ENCODE results near the gene MOSMO. TPM values are rescaled to one million over a fixed set of nuclear protein-coding genes. Genes with fewer than 3 reads are reported as not detected.

MOSMO gene
- total and polyA plus RNA-seq, 2 donors (not counting 3 experiments of a cell fraction or from before 2014, with no cell fraction given): 15.9 to 22.0 TPM

DNA sequence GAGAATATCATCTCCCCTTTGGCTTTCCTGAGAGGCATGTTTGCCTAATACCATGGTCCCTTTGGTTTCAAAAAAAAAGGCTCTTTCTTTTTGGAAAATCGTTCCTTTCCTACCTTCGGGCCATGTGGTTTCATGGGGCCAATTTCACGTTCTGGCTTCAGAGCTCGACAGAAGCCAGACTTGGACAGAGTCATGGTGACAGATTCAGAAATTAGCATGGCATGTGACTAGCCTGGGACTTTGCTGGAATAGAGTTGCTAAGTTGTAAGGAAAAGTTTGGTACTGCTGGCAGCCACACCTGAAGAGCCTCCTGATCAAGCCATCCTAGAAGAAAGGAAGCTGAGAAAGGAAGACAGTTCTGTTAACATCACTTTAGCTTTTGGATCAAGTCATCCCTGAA lies 82.0 kb downstream of the MOSMO start:
- Histone ChIP-seq H2AFZ (ENCODE audit: low read depth, low read length) (no peak overlapping the region), H3K79me2 (ENCODE audit: control insufficient read depth, insufficient read depth, low read length) (no peaks in the 10 kb centered on the region), H3K36me3 (ENCODE audit: control insufficient read depth in 2 of 2, extremely low read depth in 1 of 2, insufficient read depth in 2 of 2, low read length in 2 of 2) (no peaks in the 10 kb centered on the region), H4K20me1 (replicated peaks; ENCODE audit: control insufficient read depth, extremely low read depth, insufficient read depth, low read length) (no peaks in the 10 kb centered on the region), H3K27me3 (ENCODE audit: control insufficient read depth in 2 of 2, insufficient read depth in 2 of 2, low read length in 2 of 2) (no peaks in the 10 kb centered on the region), H3K9me1 (replicated peaks; ENCODE audit: control insufficient read depth, extremely low read depth, insufficient read depth, low read length) (no peaks in the 10 kb centered on the region), H3K4me3 (replicated peaks in 1 of 3; ENCODE audit: insufficient read depth in 1 of 3, low read depth in 1 of 3, low read length in 3 of 3) (no peak overlapping the region), H3K27ac (ENCODE audit: insufficient read depth, low read depth, low read length) (no peak overlapping the region), H3K9ac (replicated peaks; ENCODE audit: extremely low read depth, insufficient read depth, low read length) (no peak overlapping the region), H3K9me3 (replicated peaks; ENCODE audit: control insufficient read depth, insufficient read depth, low read length) (no peaks in the 10 kb centered on the region), H3K4me1 (ENCODE audit: control insufficient read depth, extremely low read depth, insufficient read depth, low read length) (no peaks in the 10 kb centered on the region), H3K4me2 (ENCODE audit: insufficient read depth, low read length) (no peak overlapping the region)
- intact Hi-C loops (cut with micrococcal nuclease): no loop called here
- TF ChIP-seq POLR2A (IDR thresholded peaks at IDR 0.05; ENCODE audit: low read depth, low read length) (no peak), MYC (IDR thresholded peaks at IDR 0.05; ENCODE audit: low read depth, low read length) (no peak), FOS (IDR thresholded peaks at IDR 0.05; ENCODE audit: borderline replicate concordance, insufficient read depth, low read length) (no peak), MAX (IDR thresholded peaks at IDR 0.05; ENCODE audit: insufficient read depth, insufficient read length) (no peak), POLR2AphosphoS5 (IDR thresholded peaks at IDR 0.05; ENCODE audit: insufficient read depth, low read depth, low read length) (no peak), JUN (IDR thresholded peaks at IDR 0.05; ENCODE audit: borderline replicate concordance, insufficient read depth, insufficient read length, low read depth) (no peak), GATA2 (IDR thresholded peaks at IDR 0.05; ENCODE audit: insufficient read depth, insufficient read length, low read depth, low read length) (no peak), EZH2 (IDR thresholded peaks at IDR 0.05; ENCODE audit: borderline replicate concordance, low read depth, low read length, severe bottlenecking) (no peak)
- TF ChIP-seq, protein P1, sequence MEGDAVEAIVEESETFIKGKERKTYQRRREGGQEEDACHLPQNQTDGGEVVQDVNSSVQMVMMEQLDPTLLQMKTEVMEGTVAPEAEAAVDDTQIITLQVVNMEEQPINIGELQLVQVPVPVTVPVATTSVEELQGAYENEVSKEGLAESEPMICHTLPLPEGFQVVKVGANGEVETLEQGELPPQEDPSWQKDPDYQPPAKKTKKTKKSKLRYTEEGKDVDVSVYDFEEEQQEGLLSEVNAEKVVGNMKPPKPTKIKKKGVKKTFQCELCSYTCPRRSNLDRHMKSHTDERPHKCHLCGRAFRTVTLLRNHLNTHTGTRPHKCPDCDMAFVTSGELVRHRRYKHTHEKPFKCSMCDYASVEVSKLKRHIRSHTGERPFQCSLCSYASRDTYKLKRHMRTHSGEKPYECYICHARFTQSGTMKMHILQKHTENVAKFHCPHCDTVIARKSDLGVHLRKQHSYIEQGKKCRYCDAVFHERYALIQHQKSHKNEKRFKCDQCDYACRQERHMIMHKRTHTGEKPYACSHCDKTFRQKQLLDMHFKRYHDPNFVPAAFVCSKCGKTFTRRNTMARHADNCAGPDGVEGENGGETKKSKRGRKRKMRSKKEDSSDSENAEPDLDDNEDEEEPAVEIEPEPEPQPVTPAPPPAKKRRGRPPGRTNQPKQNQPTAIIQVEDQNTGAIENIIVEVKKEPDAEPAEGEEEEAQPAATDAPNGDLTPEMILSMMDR (IDR thresholded peaks at IDR 0.05; ENCODE audit: extremely low read depth in 1 of 2, insufficient read depth in 1 of 2, low read depth in 1 of 2, low read length in 2 of 2): no peak
- FAIRE-seq (no peak), DNase-seq (ENCODE audit: low read depth, low spot score) (no peak)
- POLR2A ChIA-PET: no interaction called here
- CTCF ChIA-PET: interaction anchor here (1.2 to 3.3 kb wide), 4 partner anchors 9 to 99 kb away, joined by 5 to 30 read pairs (median 8); no protein-coding TSS in a partner anchor
- BruUV-seq (replicated peaks): no TSS peak
- dilution Hi-C loops (cut with MboI; ENCODE audit: extremely low pct_ligation_motif_present, low sequenced_read_pairs): no loop called here

All from endothelial cell of umbilical vein (primary cell).